ENCODE data around the gene SHROOM3. TPM values are rescaled to one million over a fixed set of nuclear protein-coding genes. Genes with fewer than 3 reads are reported as not detected.
A peak's percentile ranks its signal among the peaks of the same experiment; 100 is the strongest.

SHROOM3 gene
- total RNA-seq, 1 donor from 2014 or later = 16.2 TPM

- TF ChIP-seq CTCF (IDR thresholded peaks at IDR 0.05; ENCODE audit: borderline replicate concordance) = no peak
- intact Hi-C loops (cut with micrococcal nuclease) = no loop called here
- H3K36me3 ChIP-seq = peaks cover 1% of the 10 kb centered on the region
- H3K4me3 ChIP-seq = no peak overlapping the region
- peak overlapping the region; percentile 4 for H3K27ac ChIP-seq (replicated peaks)
- H3K4me1 ChIP-seq = no peaks in the 10 kb centered on the region
- H3K9me3 ChIP-seq (replicated peaks) = peaks cover 12% of the 10 kb centered on the region
- H3K27me3 ChIP-seq (ENCODE audit: low read depth) = no peaks in the 10 kb centered on the region
- DNase-seq = no peak
Measured at GRCh38 chr4:76458825-76459224, 23.8 kb downstream of the SHROOM3 start.

DNA sequence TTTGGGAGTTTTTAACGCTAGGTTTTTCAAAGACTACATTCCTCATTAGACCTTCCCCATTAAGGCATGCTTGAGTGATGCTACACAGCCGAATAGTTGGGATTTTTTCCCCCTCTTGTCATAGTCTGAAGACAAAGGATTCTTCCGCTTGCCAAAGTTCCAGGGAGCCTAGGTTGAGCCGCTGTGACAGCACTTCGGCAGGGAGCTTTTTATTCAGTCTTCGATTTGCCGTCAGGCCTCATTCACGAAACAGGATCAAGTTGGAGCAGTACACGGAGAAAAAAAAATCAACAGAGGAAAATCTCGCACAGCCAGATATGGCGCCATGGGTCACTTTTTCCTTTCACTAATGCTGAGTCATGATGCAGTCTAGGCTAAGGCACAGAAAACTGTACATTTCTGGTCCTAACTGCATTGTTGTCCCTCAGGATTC lies 24.3 kb downstream of the SHROOM3 start:
- Histone ChIP-seq H3K4me3 (peak overlapping the region; percentile 5), H3K27ac (replicated peaks) (peak overlapping the region; percentile 4), H3K36me3 (peaks cover 2% of the 10 kb centered on the region), H3K27me3 (ENCODE audit: low read depth) (no peaks in the 10 kb centered on the region), H3K4me1 (no peaks in the 10 kb centered on the region), H3K9me3 (replicated peaks) (peaks cover 16% of the 10 kb centered on the region)
- intact Hi-C loops (cut with micrococcal nuclease) = no loop called here
- no peak for DNase-seq
- no peak for TF ChIP-seq CTCF (IDR thresholded peaks at IDR 0.05; ENCODE audit: borderline replicate concordance)

GRCh38 chr4:76463568-76463967 lies 28.5 kb downstream of the SHROOM3 start:
- Histone ChIP-seq H3K4me1 (no peaks in the 10 kb centered on the region), H3K4me3 (no peak overlapping the region), H3K27ac (replicated peaks) (no peak overlapping the region), H3K9me3 (replicated peaks) (peaks cover 17% of the 10 kb centered on the region), H3K36me3 (peaks cover 2% of the 10 kb centered on the region), H3K27me3 (ENCODE audit: low read depth) (no peaks in the 10 kb centered on the region)
- DNase-seq = no peak
- intact Hi-C loops (cut with micrococcal nuclease) = no loop called here
- TF ChIP-seq CTCF (IDR thresholded peaks at IDR 0.05; ENCODE audit: borderline replicate concordance) = no peak

DNA sequence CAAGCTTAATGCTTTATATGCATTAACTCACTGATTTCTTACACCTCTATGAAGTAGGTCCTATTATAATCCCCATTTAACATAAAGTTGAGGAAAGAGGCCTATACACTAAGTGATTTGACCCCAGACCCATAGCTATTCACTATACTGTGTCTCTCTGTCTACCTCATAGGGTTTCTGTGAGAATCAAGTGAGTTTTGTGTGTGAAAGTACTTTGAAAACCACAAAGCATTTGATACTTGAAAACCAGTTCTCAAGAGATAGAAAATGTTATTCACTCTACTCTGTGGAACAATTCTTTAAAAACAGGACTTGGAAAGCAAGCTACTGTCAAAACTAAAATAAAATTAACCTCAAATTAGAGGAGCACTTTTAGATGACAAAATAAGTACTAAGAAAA lies 35.0 kb downstream of the SHROOM3 start:
- no peak for TF ChIP-seq CTCF (IDR thresholded peaks at IDR 0.05; ENCODE audit: borderline replicate concordance)
- intact Hi-C loops (cut with micrococcal nuclease) = no loop called here
- H3K9me3 ChIP-seq (replicated peaks) = no peaks in the 10 kb centered on the region
- no peak overlapping the region for H3K27ac ChIP-seq (replicated peaks)
- H3K27me3 ChIP-seq (ENCODE audit: low read depth) = no peaks in the 10 kb centered on the region
- H3K36me3 ChIP-seq = no peaks in the 10 kb centered on the region
- no peak overlapping the region for H3K4me3 ChIP-seq
- DNase-seq = no peak
- H3K4me1 ChIP-seq = no peaks in the 10 kb centered on the region

DNA sequence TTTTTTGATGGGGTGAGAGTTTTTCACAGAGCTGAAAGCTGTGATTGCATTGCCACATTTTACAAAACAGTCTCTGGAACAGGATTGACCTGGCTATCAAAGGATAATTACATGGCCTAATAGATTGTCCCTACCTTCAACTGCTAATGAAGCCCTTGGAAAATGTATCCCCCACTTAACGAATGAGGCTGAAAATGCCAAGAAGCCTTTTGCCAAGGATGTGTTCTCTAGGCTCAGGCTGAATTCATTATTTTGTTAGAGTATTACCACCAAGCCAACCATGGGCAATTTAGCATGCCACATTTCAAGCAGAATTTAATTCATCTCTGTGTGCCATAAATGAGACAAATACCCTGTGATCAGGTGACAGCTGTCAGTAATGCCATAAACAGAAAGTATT lies 35.5 kb downstream of the SHROOM3 start:
- H3K4me3 ChIP-seq = no peak overlapping the region
- H3K4me1 ChIP-seq = no peaks in the 10 kb centered on the region
- H3K27me3 ChIP-seq (ENCODE audit: low read depth) = no peaks in the 10 kb centered on the region
- H3K36me3 ChIP-seq = no peaks in the 10 kb centered on the region
- no peaks in the 10 kb centered on the region for H3K9me3 ChIP-seq (replicated peaks)
- DNase-seq = no peak
- no peak overlapping the region for H3K27ac ChIP-seq (replicated peaks)
- no peak for TF ChIP-seq CTCF (IDR thresholded peaks at IDR 0.05; ENCODE audit: borderline replicate concordance)
- intact Hi-C loops (cut with micrococcal nuclease) = no loop called here

- Histone ChIP-seq H3K4me1 (no peaks in the 10 kb centered on the region), H3K4me3 (no peak overlapping the region), H3K27me3 (ENCODE audit: low read depth) (peaks cover 12% of the 10 kb centered on the region), H3K9me3 (replicated peaks) (peaks cover 23% of the 10 kb centered on the region), H3K36me3 (no peaks in the 10 kb centered on the region), H3K27ac (replicated peaks) (no peak overlapping the region)
- intact Hi-C loops (cut with micrococcal nuclease) = no loop called here
- no peak for DNase-seq
- no peak for TF ChIP-seq CTCF (IDR thresholded peaks at IDR 0.05; ENCODE audit: borderline replicate concordance)
Measured at GRCh38 chr4:76476571-76476970, 41.5 kb downstream of the SHROOM3 start.
